Stimulated activated naive B cell treated with anti-CD40 and anti-IgM and Interleukin-4, amounts not matched to agents 10 μg/mL and 1 μg/mL and 100 μg/mL, for 72 hours (primary cell): ENCODE measurements around the gene LRRFIP1.

Experiments used
- ATAC-seq, 2 donors: fragments of 150-1000 bp; cut with Tn5 transposase; replicated peaks; 2 replicates each; pipeline ENCODE4 v1.10.0; 2021; ENCODE audit warnings: moderate library complexity in 1 of 2
- DNase-seq: peaks from one replicate; pipeline ENCODE4 v3.0.0; 2021
- H3K27ac Mint-ChIP-seq: one replicate; pipeline ENCODE4 v1.8.0; 2022; ENCODE audit warnings: mild to moderate bottlenecking, mixed read lengths
- H3K27me3 Mint-ChIP-seq, 2 donors: one replicate each; pipeline ENCODE4 v1.8.0; 2022; ENCODE audit warnings: mixed read lengths in 2 of 2
- H3K36me3 Mint-ChIP-seq, 2 donors: one replicate each; pipeline ENCODE4 v1.8.0; 2022; ENCODE audit warnings: mixed read lengths in 2 of 2, mild to moderate bottlenecking in 1 of 2
- H3K4me1 Mint-ChIP-seq, 2 donors: one replicate each; pipeline ENCODE4 v1.8.0; 2022; ENCODE audit warnings: mixed read lengths in 2 of 2, mild to moderate bottlenecking in 1 of 2
- H3K4me3 Mint-ChIP-seq, 2 donors: one replicate each; pipeline ENCODE4 v1.8.0; 2022; ENCODE audit warnings: mild to moderate bottlenecking in 2 of 2, mixed read lengths in 2 of 2, moderate library complexity in 1 of 2
- H3K9me3 Mint-ChIP-seq, 2 donors: one replicate each; pipeline ENCODE4 v1.8.0; 2022; ENCODE audit warnings: mixed read lengths in 2 of 2, mild to moderate bottlenecking in 1 of 2

The LRRFIP1 gene, protein sequence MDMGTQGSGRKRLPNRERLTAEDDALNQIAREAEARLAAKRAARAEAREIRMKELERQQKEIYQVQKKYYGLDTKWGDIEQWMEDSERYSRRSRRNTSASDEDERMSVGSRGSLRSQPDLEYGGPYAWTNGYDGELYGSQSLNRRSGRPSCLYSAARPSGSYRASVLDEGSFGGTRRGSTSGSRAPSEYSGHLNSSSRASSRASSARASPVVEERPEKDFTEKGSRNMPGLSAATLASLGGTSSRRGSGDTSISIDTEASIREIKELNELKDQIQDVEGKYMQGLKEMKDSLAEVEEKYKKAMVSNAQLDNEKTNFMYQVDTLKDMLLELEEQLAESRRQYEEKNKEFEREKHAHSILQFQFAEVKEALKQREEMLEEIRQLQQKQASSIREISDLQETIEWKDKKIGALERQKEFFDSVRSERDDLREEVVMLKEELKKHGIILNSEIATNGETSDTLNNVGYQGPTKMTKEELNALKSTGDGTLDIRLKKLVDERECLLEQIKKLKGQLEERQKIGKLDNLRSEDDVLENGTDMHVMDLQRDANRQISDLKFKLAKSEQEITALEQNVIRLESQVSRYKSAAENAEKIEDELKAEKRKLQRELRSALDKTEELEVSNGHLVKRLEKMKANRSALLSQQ

GRCh38 chr2:237627441-237628246 is at the start of gene LRRFIP1:
LRRFIP1 (plus strand) TSS chr2:237627587; CDS start chr2:237627645, 58 bp downstream.
- peak; percentile 49 to 71 for ATAC-seq
- H3K9me3 Mint-ChIP-seq = peaks cover 0 to 4% of the 10 kb centered on the region in 2 donors
- DNase-seq = no peak
- peak within 1 kb of the TSS; percentile 84 to 85 for H3K4me3 Mint-ChIP-seq
- H3K27ac Mint-ChIP-seq = no peak within 1 kb of the TSS
- H3K4me1 Mint-ChIP-seq = peaks cover 32 to 61% of the 10 kb centered on the region in 2 donors
- H3K36me3 Mint-ChIP-seq = peaks cover 16 to 24% of the 10 kb centered on the region in 2 donors
- peaks cover 10 to 24% of the 10 kb centered on the region in 2 donors for H3K27me3 Mint-ChIP-seq

DNA sequence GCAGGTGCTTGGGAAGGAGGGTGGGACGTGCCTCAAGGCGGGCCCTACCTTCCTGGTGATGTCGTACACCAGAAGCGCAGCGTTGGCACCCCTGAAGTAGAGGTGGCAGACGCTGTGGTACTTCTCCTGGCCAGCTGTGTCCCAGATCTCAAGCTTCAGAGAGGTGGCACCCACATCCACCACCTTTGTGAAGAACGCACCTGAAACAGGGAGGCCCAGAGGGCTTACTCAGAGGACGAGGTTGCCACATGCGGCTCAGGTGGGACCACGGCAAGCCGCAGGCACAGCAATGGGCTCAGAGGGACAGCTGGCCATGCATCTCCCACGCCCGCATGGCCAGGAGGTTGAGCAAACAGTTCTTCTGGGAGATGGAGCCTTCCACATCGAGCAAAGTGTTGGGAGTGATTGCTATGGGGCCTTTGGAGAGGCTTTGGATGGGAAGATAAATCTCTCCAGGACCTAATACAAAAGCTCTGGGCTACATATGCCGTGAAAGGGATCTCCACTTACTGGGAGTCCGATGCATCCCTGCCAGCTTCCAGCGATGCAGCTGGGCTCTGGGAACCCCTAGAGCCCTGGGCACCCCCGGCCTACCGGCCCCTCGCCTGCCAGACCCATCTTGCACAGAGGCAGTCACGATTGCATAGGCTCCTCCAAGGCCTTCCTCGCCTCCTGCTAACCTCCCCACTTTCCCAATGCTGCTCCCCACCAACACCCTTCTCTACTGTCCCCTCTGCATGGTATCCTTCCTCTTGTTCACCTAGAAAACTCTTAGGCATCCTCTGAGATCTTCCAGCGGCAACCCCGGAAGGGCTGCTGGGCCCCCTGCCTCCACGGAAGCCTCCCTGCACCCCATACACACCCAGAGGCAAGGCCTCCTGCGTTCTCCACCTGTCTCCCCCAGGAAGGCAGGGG is 49.2 kb upstream of the LRRFIP1 start:
- no peaks in the 10 kb centered on the region for H3K9me3 Mint-ChIP-seq
- no peak overlapping the region for H3K27ac Mint-ChIP-seq
- no peaks in the 10 kb centered on the region for H3K27me3 Mint-ChIP-seq
- DNase-seq = no peak
- no peak overlapping the region for H3K4me3 Mint-ChIP-seq
- H3K4me1 Mint-ChIP-seq = peaks cover 8 to 13% of the 10 kb centered on the region in 2 donors
- no peak for ATAC-seq
- no peaks in the 10 kb centered on the region for H3K36me3 Mint-ChIP-seq

DNA sequence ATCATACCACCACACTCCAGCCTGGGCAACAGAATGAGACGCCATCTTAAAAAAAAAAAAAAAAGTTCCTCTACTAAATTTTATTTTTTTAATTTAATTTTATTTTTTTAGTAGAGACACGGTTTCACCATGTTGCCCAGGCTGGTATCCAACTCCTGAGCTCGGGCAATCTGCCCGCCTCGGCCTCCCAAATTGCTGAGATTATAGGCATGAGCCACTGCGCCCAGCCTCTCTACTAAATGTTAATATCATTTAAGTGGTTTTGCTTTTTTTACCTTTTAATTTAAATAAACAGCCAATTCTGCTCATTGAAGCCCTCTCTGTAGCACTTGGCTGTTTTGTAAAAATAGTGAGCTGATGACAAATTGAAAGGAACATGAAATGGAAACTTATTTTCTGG is 46.1 kb upstream of the LRRFIP1 start:
- Mint-ChIP-seq H3K9me3 (no peaks in the 10 kb centered on the region), H3K4me1 (peaks cover 8 to 20% of the 10 kb centered on the region in 2 donors), H3K27me3 (peaks cover 4 to 6% of the 10 kb centered on the region in 2 donors), H3K4me3 (peak overlapping the region; percentile 1 to 4), H3K36me3 (no peaks in the 10 kb centered on the region), H3K27ac (peak overlapping the region; percentile 33)
- DNase-seq = no peak
- ATAC-seq = no peak

DNA sequence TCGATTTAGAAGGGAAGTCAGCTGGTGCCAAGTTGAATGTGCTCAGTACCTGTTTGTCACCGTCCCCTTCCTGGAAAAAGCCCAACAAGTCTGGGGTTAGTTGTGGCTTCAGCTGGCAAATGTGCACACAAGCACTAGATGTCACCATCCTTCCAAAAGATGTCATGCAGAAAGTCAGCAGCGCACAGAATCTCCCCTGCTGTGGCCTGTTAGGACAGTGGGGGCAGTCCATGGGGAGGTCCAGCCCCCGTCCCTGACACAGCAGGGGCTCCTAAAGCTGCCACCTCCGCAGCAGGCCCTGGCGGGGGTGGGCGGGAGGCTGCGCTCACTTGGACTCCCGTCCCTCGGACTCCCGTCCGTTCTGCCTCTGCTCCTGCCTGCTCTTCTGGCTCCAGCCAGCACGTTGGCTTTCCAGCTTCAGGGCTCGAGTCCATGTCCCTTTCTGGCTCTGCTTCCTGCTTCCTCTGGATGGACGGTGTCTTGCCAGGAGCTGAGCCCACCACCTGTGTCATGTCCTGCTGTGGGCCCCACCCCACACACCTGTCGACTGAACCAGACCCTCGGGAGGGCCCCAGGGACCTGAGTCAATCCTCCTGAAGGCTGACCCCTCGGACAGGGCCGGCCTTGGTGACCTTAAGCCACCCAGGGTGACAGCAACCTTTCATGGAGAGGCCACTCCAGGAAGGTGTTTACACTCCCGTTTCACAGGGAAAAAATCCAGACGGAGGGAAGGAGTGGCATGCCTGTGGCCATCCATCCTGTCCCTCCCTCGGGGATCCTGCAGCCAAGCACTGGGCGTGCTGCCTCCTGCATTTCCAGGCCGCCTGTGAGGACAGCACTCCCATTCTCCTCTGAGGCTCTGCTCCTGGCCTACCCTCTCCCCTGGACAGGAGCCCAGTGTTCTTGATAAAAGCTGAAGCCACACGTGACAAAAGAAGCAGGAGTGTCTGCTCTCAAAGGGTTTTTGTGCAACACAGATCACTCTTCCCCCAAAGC is 45.3 kb upstream of the LRRFIP1 start:
- no peaks in the 10 kb centered on the region for H3K36me3 Mint-ChIP-seq
- H3K27ac Mint-ChIP-seq = peak overlapping the region; percentile 33
- no peaks in the 10 kb centered on the region for H3K9me3 Mint-ChIP-seq
- peak overlapping the region; percentile 1 to 4 for H3K4me3 Mint-ChIP-seq
- H3K27me3 Mint-ChIP-seq = peaks cover 6 to 8% of the 10 kb centered on the region in 2 donors
- ATAC-seq (peak; percentile 96 to 97), DNase-seq (peak; percentile 71)
- H3K4me1 Mint-ChIP-seq = peaks cover 11 to 20% of the 10 kb centered on the region in 2 donors

GRCh38 chr2:237583385-237584295 is 43.7 kb upstream of the LRRFIP1 start:
- peaks cover 6 to 8% of the 10 kb centered on the region in 2 donors for H3K27me3 Mint-ChIP-seq
- no peak overlapping the region for H3K4me3 Mint-ChIP-seq
- ATAC-seq (no peak), DNase-seq (no peak)
- no peak overlapping the region for H3K27ac Mint-ChIP-seq
- no peaks in the 10 kb centered on the region for H3K36me3 Mint-ChIP-seq
- no peaks in the 10 kb centered on the region for H3K9me3 Mint-ChIP-seq
- peaks cover 11 to 20% of the 10 kb centered on the region in 2 donors for H3K4me1 Mint-ChIP-seq

GRCh38 chr2:237585590-237586221 is 41.7 kb upstream of the LRRFIP1 start:
- Mint-ChIP-seq H3K36me3 (no peaks in the 10 kb centered on the region), H3K4me3 (no peak overlapping the region), H3K27ac (no peak overlapping the region), H3K9me3 (no peaks in the 10 kb centered on the region), H3K4me1 (peaks cover 14 to 26% of the 10 kb centered on the region in 2 donors), H3K27me3 (peaks cover 6 to 14% of the 10 kb centered on the region in 2 donors)
- no peak for ATAC-seq
- DNase-seq = no peak

DNA sequence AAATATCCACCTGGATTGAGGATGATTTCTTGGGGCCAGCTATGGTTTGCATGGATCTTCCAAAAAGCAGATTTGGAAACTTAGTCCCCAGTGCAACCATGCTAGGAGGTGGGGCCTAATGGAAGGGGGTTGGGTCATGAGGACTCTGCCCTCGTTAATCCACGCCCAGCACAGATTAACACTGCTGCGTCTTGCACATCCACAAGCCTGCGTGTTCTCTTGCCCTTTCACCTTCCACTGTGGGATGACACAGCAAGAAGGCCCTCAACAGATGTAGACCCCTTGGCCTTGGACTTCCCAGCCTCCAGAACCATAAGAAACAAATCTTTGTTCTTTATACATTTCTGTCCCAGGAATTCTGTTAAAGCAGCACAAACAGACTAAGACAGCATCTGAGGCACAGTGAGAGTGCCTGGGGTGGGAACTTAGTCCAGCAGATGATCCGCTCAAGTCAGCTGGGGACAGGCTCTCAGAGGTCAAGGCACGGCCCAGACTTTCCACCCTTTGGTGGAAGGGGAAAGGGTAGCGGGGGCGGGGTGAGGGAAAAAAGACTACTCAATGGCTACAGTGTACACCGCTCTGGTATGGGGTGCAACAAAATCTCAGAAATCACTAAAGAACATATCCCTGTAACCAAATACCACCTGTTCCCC is 39.2 kb upstream of the LRRFIP1 start:
- Mint-ChIP-seq H3K4me1 (peaks cover 11 to 25% of the 10 kb centered on the region in 2 donors), H3K27me3 (peaks cover 6 to 19% of the 10 kb centered on the region in 2 donors), H3K27ac (no peak overlapping the region), H3K36me3 (no peaks in the 10 kb centered on the region), H3K4me3 (no peak overlapping the region), H3K9me3 (no peaks in the 10 kb centered on the region)
- ATAC-seq (no peak), DNase-seq (no peak)

GRCh38 chr2:237590272-237591140 is 36.9 kb upstream of the LRRFIP1 start, which contains the start of gene RAB17:
RAB17 (minus strand) TSS chr2:237590734; CDS start chr2:237586154, 4,580 bp downstream.
- Mint-ChIP-seq H3K4me3 (no peak within 1 kb of the TSS), H3K4me1 (peaks cover 20 to 27% of the 10 kb centered on the region in 2 donors), H3K27me3 (peaks cover 0 to 15% of the 10 kb centered on the region in 2 donors), H3K27ac (no peak within 1 kb of the TSS), H3K9me3 (no peaks in the 10 kb centered on the region), H3K36me3 (no peaks in the 10 kb centered on the region)
- DNase-seq (no peak), ATAC-seq (peak; percentile 54 to 67)

DNA sequence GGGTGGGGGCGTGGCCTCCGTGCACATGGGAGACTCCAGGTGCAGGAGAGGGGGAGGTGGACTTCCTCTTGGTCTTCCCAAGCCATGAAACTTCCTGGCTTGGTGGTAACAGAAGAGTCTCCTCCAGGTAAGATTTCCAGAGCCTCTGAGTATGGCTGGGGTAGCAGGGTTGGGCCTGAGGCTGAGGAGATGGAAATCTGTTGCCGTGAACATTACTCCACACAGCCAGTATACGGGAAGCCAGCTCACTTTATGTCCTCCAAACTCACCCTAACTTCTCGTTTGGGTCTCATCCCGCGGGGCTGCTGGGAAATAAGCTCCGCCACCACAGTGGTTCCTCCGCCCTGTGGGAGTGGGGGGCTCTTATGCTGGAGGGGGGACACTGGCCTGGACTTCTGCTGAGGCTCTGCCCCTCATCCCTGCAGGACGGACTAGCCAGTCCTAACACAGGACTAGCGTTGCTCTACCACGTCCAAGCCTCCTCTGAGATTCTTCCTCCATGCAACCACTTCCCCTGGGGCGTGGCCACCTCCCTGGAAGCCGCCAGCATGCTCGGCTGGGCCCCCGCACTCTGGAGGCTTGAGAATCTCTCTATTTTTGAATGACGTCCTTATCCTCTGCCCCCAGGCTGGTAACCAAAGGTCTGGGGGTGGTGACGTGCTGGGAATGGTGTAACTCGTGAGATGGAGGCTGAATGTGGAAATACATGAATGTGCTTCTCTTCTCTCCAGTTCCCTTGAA is 36.1 kb upstream of the LRRFIP1 start:
- DNase-seq (no peak), ATAC-seq (peak in 1 of 2 donors; percentile 56)
- Mint-ChIP-seq H3K4me1 (peaks cover 20 to 27% of the 10 kb centered on the region in 2 donors), H3K4me3 (no peak overlapping the region), H3K27ac (no peak overlapping the region), H3K9me3 (no peaks in the 10 kb centered on the region), H3K36me3 (no peaks in the 10 kb centered on the region), H3K27me3 (peaks cover 0 to 15% of the 10 kb centered on the region in 2 donors)
